Endometrial microvascular endothelial cells (primary cell): ENCODE measurements around the gene TTLL1. TPM values are rescaled to one million over a fixed set of nuclear protein-coding genes. Genes with fewer than 3 reads are reported as not detected.
"Not testable (repeated sequence)": the region's sequence is repeated elsewhere in the genome, so short reads cannot be mapped to it uniquely, and the experiment has no call there.

Experiments
- in situ Hi-C: cut with HindIII; loops from 2 replicates; pipeline ENCODE4 v1.10.0; 2017; ENCODE audit warnings: low sequenced_read_pairs, low pct_unique_long_range_greater_than_20kb; ENCODE audit errors: inconsistent ontology term
- total RNA-seq: library from RNA; depleted of rRNA; stranded (reverse); fragments of >200 nt; gene quantifications from one replicate; pipeline ENCODE4 v1.2.3, GENCODE V29; 2015; ENCODE audit errors: inconsistent ontology term

Gene TTLL1
- total RNA-seq, 1 donor from 2014 or later: 11.2 TPM

DNA sequence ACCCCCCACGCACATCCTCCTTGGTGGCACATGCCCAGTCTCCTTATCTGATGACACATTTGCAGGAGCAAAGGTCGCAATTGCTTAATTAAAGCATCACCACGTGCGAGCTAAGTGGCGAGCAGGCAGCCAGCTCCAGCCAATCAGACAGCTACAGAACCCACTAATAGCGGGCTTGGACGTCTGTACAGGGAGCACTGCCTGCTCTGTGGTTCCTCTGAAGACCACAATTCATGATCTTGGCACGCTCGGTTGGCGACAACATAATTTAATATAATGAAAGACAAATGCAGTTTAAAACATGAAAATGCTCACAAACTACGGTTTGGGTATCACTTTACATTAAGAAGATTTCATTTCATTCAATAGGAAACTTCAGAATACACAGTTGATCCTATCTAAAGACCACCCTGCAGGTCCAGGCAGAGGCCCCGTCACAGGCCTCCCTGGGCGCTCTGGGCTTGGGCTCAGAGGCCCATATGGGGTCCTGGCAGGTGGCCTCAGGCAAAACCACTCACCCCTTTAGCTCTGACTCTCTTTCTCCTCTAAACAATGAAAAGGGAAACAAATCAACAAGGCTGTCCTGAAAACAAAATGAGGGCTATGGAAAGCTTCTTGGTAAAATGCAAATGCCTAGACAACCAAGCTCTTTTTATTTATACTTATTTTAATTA is 84.7 kb downstream of the TTLL1 start:
- in situ Hi-C loops: no loop called here

DNA sequence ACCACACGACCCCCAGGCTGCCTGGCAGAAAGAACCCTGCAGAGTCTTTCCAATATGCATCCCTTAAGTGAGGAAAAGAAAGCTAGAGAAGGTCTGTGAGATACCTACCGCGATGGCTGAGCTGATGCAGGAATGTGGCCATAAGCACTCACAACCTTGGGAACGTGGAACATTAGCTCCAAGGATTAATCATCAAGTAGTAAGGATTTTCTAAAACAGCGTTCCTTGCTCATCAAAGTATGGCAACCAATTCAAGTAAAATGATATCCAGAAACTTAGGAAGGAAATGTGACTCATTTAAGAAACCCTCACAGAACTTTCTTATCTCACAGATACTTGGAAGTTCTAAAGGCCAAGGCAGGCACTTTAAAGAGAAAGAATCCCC is 87.0 kb downstream of the TTLL1 start:
- in situ Hi-C loops: no loop called here

DNA sequence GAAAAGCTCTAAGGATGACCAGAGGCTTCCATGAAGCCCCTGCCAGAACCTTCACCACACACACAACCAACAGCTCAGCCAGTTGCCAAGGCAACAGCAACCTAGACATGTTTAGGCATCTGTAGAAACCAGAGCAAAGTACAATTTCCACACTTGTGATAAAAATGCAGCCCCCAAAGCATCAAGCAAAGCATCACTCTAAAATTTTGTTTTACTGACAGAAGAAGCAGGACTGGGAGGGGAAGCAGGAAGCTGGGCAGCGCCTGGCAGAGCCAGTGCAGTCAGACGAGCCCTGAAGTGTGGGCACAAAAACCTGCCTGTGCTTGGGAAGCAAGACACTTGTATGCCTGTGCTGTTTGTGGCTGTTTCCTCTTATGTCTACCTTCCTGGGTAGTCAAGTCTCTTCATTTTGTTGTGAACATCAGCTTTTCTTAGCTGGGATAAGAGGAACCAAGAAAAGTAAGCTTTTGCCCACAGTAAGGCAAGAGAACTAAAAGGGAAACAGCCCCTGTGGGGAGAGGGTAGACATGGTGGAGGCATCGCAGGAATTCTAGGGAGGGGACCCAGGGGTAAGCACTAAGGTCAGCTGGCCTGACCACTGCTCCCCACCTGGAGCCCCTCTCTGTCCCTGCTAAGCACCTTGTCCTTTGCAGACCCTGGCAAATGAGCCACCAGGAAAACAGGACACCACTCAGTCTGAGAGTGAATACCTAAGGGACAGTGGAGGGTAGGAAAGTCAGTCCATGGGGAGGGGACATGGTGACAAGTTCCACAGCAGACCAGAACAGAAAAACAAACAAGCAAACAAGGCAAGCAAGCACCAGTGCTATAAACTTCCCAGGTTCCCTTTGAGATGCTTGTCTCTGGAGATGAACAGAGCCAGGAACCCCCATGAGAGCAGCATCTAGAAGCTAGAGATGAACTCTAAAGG is 87.7 kb downstream of the TTLL1 start:
- in situ Hi-C loops: no loop called here

DNA sequence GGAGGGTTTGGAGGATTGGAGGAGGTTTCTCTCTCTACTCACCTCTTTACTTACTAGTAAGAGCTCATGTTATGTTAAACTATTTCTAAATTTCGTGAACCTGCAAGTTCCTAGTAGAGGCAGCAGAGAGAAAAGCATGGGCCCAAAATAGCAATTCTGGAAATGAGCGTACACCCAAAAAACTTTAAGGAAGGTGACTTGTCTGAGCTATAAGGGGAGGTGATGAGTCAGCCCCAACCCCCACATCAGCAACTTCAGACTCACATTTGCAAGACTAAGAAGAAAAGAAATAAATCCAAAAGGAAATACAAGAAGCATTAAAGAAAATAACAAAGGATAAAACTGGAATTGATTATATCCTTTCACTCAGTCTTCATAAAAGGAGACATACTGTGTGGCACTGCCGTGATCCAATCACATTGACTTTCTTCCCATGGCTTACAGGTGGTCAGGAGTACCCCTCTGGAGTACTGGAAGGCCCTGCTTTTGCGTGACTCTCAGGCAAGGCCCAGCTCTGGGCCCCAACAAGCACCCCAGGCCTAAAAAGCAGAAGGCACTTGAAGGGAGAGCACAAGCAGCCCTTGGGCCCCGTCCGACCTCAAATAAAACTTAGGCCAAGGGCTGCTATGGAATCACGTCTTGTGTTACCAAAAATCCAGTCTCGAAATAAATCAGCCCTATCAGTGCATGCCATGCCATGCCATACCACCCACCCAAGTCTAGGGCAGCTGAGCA is 88.6 kb downstream of the TTLL1 start:
- in situ Hi-C loops: no loop called here

DNA sequence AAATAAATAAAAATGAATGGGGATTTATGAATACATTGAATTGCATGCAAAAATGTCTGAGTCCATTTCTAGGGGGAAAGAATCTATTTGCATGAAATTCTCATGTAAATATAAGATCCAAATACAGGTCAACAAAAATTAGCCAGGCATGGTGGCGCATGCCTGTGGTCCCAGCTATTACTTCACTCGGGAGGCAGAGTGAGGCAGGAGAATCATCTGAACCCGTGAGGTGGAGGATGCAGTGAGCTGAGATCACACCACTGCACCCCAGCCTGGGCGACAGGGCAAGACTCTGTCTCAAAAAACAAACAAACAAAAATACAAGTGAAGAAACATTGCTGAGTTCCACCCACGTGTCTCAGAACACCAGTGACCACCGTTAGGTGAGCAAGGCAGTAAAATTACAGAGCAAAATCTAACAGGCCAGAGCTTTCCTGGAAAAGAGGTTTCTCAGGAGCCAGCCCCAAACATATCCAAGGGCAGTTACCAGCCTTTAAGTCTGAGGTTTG is 91.6 kb downstream of the TTLL1 start:
- in situ Hi-C loops: no loop called here

DNA sequence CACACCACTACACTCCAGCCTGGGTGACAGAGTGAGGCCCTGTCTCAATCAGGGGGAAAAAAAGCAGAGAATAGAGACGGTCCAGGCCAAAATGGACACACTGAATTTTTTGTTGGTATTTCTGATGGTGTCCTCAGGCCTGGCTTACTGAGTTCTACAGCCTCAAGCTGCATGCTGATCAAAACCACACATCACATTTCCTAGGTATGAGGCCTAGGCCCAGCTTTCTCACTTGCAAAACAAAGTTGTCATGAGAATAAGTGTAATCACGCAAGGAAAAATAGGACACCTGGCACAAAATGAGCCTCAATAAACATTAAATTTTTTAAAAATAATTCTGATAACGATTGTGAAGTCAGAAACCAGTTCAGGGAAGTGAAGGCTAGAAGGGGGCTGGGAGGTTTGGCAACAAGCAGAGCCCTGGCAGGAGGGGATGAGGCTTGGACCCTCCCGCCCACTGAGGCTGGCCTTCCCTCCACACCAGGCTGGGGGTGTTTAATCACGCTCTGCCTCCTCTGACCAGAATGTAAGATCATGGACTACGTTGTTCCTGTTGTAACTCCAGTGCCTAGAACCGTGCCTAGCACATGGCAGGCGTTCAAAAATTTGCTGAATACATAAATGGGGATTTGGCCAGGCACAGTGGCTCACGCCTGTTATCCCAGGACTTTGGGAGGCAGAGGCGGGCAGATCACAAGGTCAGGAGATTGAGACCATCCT is 92.4 kb downstream of the TTLL1 start:
- in situ Hi-C loops: no loop called here

DNA sequence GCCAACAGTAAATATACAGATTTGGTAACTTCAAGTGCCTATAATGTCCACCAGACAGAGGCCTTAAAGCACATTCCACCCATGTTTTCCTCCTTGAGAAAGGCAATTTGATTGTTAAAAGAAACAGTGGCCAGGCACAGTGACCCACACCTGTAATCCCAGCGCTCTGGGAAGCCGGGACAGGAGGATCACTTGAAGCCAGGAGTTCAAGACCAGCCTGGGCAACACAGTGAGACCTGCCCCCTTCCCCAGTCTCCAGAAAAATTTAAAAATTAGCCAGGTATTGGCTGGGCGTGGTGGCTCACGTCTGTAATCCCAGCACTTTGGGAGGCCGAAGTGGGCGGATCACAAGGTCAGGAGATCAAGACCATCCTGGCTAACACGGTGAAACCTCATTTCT is 93.5 kb downstream of the TTLL1 start:
- in situ Hi-C loops: not testable (repeated sequence)

DNA sequence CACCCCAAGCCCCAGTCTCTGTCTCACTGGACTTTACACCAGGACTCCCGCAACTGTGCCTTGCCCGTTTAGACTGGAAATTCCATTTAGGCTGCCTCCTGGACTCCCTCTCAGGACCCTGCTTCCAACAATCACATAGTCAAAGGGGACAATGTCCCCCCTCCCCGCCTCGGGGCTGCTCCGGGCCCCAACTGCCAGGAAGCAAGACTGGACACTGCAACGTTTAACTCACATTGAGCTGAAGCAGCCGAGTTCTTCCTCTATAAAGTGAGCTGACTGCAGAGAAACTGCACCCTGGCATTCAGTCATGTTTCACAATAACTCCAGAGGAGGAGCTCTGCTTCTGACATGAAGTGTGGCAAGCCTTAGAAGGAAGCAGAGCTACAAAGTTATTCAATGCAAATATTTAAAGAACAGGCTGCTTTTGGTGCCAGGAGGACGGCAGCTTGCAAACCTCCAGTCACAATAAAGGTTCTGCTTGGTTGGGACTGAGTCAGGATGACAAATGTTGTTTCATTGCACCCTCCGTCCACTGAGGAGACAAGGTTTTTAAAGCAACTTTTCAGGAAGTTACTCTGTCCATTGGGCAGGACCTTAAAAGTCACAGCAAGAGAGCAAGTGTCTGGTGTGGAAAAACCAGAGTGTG is 94.2 kb downstream of the TTLL1 start:
- in situ Hi-C loops: no loop called here

DNA sequence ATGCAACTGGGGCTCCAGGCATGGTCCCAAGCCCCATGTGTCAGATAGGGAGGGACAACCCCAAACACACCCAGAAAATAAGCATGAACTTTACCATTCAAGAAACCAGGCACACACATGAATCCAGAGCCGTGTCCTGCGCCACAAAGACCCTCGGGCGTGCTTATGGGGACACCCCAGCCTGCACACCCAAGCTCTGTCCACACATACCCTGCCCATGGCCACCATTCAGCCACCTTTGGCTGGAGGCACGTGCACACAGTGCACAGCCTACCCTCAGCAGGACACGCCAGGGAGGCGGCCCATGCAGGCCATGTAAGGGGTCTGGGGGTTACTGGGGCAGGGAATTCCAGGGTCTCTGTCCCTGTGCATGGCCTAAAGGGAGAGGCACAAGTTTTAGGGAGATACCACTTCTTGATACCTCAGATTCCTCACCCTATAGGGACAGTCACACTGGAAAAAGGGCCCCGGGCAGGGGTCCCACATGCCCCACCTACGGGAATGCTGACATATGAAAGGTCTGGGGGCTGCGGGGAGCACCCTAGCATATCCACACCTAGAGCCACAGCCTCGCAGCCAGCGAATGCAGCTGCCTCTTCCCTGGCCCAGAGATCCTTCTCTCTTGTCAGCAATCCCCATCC is 94.8 kb downstream of the TTLL1 start:
- in situ Hi-C loops: no loop called here

DNA sequence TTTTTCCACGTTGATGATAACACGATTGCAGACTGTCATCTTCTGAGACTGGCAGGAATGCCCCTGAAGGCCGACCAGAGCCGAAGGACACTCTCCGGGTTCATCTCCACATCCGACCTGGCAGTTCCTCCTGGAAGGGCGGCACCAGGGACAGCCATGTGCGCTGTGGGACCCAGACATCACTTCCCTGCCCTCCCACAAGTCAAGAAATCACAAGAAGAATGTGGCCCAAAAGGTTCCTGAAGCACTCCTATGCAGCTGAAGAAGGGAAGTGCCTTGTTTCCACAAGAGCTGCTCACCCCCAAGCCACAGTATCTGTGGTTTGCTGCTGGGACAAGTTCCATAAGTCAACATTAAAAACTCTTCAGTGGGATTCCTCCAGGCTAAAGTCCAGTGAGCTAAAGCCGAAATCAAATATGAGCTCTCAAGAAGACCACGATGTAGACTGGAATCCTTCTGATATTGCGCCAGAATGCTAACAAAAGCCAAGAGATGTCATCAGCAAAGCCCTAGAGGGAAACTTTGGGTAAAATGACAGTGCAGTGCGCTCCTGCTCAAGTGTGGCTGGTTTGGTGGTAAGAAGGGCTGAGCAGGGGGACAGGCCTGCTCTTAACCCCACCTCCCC is 95.4 kb downstream of the TTLL1 start:
- in situ Hi-C loops: no loop called here

DNA sequence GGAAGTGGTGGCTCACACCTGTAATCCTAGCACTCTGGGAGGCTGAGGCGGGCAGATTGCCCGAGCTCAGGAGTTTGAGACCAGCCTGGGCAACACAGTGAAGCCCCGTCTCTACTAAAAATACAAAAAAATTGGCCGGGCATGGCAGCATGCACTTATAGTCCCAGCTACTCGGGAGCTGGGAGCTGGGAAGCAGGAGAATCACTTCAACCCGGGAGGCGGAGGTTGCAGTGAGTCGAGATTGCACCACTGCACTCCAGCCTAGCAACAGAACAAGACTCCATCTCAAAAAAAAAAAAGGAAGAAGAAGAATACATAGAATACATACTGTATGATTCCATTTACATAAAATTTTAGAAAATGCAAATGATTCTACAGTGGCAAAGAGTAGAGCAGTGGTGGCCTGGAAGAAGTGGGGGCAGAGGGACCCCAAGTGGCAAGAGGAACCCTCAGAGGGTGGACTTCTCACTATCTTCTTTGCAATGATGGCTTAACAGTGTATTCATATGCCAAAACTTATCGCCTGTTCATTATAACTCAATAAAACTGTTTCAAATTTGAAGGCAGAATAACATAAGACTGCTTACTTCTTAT is 96.2 kb downstream of the TTLL1 start:
- in situ Hi-C loops: no loop called here

DNA sequence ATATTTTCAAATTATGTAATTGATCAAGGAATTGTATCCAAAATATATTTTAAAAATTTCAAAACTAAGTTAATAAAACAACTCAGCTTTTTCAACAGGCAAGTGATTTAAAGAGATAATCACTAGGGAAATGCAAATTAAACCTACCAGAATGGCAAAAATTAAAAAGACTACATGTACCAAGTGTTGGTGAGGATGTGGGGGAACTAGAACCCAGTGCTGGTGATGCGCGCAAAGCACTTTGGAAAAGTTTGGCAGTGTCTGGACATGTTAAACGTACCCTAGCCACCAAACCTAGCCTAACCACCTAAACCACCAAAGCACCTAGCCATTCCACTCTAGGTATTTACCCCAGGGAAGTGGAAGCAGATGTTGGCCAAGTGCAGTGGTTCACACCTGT is 97.1 kb downstream of the TTLL1 start:
- in situ Hi-C loops: no loop called here

DNA sequence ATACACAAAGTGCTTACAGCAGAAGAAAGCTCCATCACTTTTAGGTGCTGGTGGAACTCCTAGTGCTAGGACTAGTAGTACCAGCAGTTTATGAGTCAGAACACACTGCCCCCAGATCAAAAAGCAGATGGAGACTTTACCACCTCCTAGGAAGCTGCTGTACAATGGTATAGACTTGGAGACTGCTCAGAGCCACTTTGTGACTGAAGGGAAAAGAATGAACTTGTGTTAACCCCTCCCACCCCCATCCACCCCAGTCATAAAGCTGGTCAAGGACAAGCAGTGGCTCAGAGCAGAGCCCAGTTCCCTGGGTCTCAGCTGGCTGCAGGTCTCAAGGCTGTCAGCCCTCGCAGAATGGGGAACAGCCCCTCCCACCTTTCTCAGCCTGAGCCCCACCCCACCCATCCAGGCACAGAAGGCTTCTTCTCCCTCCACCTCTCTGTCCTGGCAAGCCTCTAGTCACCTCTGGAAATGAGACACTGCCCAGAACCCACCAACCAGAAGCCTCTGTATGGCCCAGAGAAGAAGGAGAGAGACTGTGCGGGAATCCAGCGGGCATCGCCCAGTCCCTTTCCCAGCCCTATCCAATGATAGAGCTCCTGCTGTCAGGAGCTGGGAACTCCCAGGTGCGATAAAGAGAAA is 98.1 kb downstream of the TTLL1 start:
- in situ Hi-C loops: no loop called here

DNA sequence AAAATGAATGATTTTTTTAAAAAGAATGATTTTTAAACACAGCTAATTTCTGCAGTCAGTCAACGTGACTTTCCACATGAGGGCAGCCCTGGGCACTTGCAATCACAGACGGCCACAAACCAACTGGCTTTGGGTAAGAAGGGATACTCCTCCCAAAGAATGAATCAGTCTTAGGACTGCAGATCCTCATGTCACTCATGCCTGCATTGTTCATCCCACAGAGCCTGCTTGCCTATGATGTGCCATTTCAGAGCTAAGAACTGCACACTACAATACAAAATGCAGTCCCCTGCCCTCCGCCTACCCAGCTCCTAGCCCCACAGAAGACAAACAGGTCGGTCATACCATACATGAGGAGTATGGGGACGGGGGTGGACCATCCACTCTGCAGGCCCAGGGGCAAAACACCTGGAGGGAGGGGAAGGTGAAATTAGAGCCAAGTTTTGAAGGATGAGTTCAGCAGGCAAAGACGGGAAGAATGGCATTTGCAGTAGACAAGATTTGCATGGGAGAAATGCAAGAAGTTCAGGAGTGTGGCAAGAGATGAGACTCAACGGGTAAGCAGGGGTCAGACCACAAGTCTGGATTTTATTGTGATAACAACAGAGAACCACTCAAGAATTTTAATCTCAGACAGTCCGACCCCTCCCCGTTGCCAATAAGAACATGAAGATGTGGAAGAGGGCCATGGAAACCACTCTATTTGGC is 98.9 kb downstream of the TTLL1 start:
- in situ Hi-C loops: no loop called here
